NB4 (cell line): ENCODE results near the gene NTM.

Experiments used
- CTCF ChIP-seq: IDR thresholded peaks from one replicate; pipeline ENCODE4 v1.5.1; 2012; ENCODE audit warnings: low read depth, low read length
- POLR2A ChIP-seq: IDR thresholded peaks from 2 replicates; pipeline ENCODE4 v1.6.1; 2011; ENCODE audit warnings: mild to moderate bottlenecking; ENCODE audit not compliant: insufficient read length; ENCODE audit errors: extremely low read depth

- no peak for TF ChIP-seq CTCF
- no peak for TF ChIP-seq POLR2A
These were observed 834.6 kb downstream of the NTM start for GRCh38 chr11:132205006-132205405.
